HL-60 (cell line): ENCODE measurements around the gene SPTBN5.

Experiments
- CTCF ChIP-seq: IDR thresholded peaks from one replicate; pipeline ENCODE4 v1.5.1; 2011; ENCODE audit warnings: low read length, control low read depth, inconsistent platforms; ENCODE audit not compliant: insufficient read depth
- GABPA ChIP-seq: IDR thresholded peaks from 2 replicates; pipeline ENCODE4 v1.6.1; 2012; ENCODE audit warnings: low read depth

GRCh38 chr15:41817327-41817726 lies 76.5 kb downstream of the SPTBN5 start:
- TF ChIP-seq CTCF = no peak
- no peak for TF ChIP-seq GABPA
